CD4-positive, alpha-beta T cell treated with Interferon alpha-2 for 1 hour (primary cell): ENCODE measurements around the gene MRAP.

Source experiments
- DNase-seq, 2 donors: peaks; one replicate each; pipeline ENCODE4 v3.0.0-alpha.2; 2020 to 2022

Gene MRAP

DNA sequence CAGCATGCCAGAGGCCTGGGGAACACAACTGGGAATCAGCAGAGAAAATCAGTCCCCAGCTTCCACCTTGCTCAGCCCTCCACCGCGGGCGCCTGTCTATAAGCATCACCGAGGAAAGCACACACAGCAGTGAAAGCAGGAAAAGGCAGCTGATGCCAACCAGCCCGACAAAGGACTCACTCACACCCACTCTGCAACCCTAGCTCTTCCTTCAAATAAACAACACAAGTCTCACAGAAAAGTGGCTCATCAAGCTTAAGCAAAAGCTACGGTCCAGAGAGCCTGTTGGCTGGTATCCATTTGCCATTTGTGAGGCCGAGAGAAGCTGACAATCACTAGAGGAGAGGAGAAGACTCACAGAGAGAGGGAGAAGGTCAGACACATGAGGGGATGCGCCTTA lies 27.1 kb downstream of the MRAP start:
- no peak for DNase-seq

DNA sequence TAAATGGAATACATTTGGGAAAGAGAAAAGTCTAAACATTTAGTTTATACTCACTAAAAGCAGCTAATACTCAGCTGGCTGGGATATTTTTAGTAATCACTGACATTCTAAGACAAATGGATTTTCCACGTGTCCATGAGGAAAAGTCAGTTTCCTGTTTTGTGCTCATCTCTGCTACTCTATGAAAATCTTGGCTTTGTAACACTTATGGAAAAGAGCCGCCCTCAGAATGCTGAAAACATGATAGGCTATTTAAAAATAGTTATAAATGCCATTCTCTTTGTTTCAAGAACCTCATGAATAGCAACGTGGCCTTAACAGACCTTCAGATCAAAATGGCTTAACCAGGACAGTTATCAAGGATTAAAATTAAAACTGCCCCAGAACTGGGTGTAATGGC lies 29.9 kb downstream of the MRAP start:
- DNase-seq = no peak

DNA sequence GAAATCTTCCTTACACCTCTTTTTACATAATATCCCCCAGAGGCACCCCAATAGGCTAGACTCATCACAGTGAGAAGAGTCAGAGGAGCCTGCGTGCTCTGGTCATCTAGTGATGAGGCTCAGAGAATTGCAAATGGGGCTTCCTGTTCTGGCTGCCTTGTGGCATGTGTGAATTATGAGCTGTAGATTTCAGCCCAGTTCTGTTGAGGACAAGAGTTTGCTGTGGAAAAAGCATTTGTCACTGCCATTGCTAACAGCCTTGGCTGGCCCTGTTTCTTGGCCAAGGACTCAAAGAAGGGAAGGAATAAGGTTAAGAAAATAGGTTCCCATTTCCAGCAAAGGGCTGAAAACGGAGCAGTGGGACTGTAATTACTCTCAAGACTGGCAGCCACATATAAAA lies 30.7 kb downstream of the MRAP start:
- no peak for DNase-seq

DNA sequence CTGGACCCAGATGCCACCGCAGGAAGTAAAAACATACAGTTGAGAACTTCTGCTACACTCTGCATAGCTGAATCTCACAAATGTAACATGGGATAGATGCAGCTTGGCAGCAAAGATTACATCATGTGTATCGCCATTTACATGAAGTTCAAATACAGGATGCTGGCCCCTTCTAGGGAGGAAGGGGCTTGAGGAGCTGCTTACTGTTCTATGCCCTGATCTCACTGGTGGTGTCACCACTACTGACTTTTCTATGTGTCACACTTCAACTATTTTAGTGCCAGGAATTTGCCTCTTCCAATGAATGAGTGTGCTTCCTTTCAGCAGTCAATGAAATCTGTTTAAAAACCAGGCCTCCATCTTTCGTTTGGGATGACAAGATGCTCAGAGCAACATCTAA lies 31.1 kb downstream of the MRAP start:
- no peak for DNase-seq

DNA sequence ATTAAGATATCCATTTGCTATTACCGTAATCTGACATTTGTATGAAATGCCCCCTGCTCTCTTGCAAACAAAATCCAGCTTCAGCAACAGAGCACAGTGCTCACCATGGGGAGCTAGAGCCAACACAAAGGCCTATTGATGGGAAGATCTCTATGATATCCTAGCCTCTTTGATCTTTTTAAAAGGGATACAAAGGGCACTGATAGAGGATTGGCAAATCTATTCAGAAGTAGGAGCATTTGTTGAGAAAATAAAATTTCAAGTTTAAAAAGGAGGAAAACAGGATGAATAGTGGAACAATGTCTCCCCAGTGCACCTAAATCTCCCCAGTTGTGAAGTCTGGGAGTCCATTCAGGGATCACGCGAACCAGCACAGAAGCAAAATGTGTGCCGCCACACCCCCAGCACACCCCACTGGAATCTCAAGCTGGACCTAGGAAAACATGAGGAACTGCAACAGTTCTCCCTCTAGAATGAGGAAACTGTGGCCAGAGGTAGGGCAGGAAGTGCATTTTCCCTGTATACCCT lies 32.2 kb downstream of the MRAP start:
- no peak for DNase-seq

DNA sequence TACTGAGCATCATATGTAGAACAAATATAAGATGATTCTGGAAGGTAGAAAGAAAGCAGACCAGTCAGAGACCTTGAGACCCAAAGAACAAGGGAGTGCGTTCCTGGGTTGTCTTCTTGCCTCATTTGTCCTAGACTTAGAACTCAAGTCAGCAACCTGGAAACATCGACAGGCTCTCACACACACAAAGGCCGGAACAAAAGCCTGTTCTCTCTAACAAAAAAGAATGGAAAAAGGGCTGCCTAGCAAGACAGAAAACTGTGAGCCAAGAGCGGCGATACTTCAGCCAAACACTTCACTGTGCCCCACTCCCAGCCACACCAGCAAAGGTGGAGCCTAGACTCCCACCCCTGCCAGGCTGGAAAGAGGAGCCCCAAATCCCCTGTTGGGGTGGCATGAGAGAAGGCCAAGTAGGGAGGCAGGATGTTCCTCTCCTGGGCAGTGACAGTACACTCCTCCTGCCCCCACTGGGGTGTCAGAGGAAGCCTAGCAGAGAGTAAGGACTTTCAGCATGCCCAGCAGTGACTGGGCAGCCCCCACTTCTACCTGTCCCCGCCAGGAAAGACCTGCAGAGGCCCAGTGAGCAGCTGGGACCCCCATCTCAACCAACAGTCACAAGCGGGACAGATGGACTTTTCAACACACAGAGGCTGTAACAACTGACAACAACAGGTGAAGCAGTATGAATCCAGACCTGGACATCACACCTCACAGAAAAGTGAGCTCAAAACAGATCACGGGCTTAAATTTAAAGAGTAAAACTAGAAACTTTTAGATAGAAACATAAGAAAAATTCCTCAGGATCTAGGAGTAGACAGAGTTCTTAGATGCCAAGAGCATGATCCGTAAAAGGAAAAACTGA lies 33.0 kb downstream of the MRAP start:
- DNase-seq = no peak

DNA sequence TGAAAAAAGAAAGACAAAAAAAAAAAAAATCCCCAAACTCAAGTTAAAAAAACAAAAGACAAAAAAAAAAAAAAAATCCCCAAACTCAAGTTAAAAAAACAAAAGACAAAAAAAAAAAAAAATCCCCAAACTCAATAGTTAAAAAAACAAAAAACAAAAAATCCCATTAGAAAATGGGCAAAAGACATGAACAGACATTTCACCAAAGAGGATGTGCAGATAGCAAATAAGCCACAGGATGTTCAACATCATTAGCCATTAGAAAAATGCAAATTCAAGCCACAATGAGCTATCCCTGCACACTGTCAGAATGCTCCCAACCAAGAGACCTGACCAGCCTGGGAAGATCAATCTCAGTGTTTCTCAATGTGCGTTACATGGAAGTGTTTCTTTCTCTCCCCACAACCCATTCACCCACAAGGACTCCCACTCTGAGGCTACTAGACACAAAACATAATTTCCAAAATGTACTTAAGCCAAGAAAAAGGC lies 33.9 kb downstream of the MRAP start:
- no peak for DNase-seq

DNA sequence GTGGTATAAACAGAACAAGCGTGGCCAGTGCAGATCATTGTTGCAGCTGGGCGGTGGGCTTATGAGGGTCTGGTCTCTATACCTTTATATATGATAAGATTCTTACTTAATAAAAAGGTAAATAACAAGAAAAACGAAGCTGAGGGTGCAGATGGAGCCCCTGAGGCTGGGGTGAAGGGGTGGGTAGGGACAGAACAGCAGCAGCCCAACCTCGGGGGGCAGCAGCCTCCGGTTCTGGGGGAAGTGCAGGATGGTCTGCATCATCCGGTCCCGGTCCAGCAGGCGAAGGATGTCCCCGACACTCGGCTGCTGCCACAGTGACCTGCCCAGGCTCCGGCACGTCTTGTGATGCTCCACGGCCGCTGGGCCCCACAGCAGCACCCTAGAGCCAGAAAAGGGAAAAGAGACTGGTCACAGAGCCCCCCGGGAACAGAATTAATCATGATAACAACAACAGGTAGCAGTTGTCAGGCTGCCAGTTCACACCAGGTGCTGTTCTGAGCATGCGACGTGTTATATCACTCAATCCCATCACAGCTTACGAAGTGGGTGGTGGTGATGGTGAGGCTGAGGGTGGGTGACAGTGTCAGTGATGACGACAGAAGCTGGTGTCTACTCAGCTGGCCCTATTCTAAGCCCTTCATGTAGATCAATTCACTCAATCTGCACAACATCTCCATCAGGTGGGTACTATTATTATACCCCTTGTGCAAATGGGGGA lies 35.5 kb downstream of the MRAP start:
- DNase-seq = no peak

DNA sequence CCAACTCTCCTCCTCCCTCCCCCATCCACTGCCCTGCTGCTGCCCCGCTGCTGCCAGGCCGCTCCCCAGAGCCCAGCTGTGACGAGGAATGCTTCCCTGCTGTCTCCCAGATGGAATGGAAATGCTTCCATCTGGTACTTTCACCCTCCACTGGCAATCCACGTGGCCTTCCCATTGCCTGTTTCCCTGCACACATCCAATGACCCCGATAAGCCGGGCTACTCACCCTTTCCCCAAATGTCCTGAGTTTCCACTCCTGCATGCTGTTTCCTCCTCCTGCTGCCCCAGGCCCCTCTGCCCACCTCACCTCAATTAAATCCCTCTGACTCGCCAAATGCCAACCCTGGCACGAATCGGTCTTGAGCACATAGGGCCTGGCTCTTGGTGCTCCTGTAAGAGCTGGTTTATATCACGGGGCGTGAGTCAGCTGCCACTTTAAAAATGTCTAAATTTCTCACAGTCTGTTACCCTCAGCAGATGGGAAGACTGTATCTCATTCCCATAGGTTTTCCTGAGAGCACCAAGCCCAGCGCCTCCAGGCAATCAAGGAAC lies 36.4 kb downstream of the MRAP start:
- DNase-seq = no peak

DNA sequence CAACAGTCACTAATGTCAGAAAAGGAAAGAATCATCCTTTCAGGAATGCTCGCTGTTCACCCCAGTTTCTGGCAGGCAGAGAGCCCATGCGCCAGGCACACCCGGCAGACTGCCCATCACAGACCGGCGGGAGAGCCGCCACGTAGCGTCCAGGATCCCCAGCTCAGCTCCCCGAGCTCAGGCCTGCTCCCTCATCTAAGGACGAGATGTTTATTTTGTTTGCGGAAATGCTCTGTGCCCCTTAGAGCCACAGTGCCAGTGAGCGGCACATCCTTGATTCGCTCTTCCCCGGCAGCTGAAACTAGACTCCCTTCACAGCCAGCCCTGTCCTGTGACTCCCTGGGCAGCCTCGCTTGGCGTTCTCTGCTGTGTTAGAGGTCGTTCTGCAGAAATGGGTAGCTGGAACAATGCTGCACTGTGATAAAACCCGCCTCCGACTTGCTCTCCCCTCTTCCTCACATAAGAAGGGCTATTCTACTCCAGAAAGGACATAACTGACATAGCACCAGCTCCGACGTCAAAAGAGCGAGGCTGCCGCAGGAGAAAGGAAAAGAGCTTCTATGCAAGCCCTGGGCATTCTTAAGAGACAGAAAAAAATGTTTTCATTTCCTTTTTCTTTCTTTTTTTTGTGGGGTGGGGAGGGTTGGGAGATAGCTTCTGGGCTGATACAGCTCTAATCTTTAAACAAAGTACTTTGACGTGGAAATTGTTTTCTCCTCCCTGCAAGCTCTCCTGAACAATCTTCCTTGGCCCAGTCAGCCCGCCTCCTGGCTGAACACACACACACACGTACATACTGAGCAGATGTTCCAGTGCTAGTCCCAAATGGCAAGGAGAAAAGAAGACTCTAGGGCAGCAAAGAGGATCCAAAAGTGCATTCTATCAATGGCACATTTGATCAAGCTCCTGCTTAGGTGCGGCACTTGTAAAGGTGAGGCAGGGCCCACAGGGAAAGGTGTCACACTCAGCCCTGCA lies 37.2 kb downstream of the MRAP start:
- DNase-seq = no peak

DNA sequence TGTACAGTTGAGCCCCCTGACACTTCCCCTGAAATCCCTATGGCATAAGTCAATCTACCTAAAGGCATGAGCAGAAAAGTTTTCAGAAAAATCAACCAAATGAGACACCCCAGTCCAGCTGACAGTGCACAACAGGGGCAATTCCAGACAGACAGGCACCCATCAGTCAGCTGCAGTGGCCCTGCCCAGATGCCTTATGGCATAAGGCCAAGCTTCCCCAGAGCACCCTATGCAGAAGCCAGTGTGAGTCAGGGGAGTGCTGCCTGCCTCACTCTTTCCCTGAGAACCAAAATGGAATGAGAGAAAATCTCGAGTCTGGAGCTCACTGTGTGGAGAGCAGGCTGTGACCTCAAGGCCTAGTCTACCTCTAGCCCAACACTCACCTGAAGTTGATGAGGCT lies 38.1 kb downstream of the MRAP start:
- DNase-seq = no peak

DNA sequence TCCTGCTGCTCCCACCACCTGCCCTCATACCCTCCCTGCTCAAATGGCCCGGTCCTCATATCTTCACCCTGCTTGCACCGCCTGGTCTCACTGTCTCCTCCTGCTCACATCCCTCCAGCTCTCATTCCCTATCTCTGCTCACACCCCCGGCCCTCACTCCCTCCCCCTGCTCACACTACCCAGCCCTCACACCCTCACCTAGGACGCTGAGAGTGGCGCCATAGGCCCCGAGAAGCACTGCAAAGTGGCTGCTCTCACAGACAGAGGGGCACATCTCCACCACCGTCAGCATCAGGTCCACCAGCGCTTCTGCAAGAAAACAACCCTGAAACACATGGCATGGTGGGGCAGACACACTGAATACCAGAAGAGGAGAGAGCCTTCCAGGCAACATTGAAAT lies 38.6 kb downstream of the MRAP start:
- no peak for DNase-seq

DNA sequence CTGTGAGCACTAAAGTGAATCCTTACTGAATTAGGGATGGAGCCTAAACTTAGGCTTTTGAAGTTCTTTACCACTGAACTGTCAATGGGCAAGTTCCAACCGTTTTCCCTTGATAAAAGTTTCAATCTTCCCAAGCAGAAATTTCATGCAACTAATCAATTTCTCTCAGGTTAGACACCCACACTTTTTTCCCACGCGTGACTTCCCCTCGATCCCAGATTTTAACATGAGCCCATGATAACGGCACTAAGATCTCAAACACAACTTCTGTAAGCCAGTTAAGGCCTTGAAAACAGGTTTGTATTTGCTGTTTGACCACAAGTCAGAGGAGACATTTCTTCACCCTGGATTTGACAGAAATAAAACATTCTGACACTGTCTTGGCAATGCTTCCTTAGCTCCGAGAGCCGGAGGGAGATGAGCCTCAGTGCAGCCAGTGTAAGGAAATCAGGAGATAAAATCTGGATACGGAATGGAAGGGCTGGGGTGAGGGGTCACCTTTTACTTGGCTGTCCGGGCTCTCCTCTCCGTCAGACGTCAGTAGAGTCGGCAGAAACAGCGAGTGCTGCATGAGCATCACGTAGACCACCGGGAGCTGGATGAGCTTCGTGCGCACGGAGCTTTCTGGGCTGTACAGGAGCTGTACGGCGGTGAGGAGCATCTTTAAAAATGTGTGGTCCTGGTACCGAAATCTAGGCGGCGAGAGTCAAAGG lies 39.7 kb downstream of the MRAP start:
- no peak for DNase-seq

DNA sequence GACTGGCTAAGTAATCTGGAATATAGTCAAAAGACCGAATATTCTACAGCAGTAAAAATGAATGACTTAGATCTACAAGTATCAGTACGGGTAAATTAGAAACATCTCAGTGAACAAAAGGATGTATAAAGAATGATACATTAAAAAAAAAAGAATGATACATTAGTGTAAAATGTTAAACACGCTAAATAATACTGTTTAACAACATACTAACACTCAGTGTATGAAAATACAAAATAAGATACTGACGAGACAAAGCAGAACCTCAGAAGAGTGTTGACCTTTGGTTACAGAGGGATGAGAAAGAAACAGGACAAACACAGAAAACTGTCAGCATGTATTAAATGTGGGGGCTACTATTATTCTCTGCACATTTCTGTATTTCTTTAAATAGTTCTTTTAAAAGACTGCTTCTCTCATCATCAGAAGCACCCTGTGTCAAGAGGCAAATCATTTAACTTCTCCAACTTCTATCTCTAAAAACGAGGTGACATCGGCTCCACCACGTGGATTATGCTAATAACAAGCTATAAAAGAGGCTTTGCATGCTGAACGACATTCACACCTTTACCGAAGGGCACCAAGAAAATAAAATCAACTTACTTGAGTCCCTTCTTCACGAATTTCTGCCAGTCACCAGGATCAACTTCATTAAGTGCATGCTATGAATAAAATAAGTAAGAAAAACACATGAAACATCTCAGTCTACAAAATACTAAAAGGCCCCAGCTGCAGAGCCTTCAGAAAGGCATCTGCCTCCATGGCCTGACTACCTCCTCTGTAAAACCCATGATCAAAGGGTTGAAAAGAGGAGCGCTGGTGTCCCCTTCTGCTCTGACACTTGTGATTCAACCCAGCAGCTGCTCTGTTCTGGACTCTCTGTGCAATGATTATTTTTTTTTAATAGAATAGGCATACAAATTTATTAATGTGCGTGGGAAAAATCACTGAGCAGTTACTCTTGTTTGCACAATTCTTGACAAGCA lies 42.5 kb downstream of the MRAP start:
- DNase-seq = no peak

DNA sequence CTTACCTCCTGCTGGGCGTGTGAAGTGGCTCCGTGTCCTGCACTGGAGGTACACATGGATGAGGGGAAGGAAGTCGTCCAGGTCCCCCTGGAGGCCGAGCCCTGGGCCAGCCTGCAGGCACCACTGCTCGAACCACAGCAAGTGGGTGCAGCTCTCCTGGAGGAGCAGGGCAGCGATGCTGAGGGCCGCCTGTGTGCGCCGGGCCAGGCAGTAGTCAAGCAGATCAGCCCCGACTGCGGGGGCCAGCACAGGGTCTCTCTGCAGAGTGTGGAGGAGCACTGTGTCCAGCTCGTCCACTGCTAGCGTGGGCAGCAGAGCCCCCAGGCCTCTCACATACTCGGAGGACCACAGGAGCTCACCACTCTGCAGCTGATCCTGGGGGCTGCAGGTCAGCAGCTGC lies 48.3 kb downstream of the MRAP start:
- no peak for DNase-seq

DNA sequence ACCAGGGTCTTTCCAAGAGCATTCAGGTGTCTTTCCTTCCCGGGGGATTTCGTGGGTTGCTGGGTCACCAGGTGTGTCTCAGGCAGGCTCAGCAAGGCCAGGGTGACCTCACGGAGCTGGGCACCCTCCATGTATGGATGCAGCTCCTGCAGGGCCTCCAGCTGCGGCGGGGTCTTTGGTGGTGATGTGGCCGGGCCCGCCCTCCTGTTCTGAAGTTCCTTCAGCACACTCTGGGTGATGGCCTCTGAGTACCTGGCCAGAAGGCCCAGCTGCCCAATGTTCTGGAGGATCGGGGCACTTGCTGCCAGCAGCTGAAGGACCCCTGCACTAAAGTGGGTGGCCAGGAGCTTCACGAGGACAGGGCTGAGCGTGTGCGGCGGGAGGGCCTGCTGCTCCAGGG lies 48.7 kb downstream of the MRAP start:
- DNase-seq = no peak

DNA sequence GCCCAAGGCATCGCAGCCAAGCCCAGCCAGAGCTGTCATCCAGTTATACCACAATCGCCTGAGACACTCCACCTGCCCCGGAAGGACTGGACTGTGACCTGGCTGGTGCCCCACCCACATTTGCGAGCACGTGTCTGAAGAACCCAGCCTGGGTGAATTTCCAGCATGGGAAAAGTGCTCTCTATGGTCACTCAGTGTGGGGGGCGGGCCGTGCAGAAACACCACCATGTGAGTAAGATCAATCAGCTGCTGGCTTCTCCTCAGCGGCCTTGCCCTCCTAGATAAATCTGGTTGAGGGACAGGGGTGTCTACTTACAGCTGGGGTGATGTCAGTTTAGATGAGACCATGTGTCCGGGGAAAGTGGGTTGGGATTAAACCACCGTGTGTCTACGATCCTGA lies 49.3 kb downstream of the MRAP start:
- DNase-seq = no peak

DNA sequence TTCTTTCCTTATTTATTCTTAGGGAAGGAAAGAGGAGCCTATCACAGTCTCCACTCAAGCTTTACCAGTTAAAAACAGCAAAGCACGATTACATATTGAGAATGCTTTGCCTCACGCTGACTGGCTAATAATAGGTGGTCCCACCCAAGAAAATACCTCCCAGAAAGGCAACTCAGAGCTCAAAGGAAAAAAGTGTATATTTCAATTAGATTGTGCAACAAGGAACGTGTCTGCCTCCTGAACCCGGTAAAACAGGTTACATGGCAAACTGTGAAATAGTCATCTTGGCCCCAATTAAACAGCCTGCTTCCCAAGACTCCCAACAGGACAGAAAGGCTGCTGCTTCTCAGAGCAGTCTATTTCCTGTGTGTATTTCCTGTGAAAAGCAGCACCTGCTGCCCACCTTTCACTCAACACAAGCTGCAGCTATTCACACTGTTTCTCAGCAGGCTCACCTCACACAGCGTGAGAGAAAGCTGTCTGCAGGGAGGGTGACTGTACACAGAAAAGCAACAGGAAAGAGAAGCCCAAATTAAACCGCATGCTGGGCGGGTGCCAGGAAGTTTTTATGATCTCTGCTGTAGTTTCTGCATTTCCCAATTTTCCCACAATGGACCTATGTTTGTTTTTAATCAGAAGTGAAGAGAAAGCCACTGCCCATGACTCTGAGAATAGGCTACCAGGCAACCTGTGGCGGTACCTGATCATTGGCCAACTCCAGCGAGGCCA lies 50.1 kb downstream of the MRAP start:
- no peak for DNase-seq

DNA sequence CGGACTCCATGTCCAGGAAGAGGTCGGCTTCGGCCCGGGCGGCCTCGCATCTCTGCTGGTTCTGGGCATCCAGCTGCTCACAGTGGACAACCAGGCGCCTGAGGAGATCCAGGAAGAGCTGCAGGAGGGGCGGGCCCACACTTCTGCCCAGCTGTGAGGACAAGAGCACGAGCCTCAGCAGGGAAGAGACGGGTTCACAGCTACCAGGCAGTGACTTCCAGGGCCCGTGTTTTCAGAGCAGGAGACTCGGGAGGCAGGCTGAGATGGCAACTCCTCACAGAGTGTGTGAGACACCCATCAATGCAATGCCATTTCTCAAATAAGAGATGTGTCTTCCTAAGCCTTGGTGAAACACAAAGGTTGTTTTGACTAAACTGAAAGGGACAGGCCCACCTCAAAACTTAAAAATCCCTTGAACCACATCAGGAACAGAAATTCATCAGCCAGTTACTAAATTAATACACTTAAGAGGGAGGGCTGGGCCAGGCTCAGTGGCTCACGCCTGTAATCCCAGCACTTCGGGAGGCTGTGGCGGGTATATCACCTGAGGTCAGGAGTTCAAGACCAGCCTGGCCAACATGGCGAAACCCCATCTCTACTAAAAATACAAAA lies 50.8 kb downstream of the MRAP start:
- no peak for DNase-seq
